Renal cortex interstitium (tissue), 11 donors: ENCODE measurements around the gene ZNF639. TPM values are rescaled to one million over a fixed set of nuclear protein-coding genes. Genes with fewer than 3 reads are reported as not detected.

Experiments used
- DNase-seq, 11 donors: peaks; one replicate each; pipeline ENCODE4 v3.0.0-alpha.2; 2013; ENCODE audit warnings: low read depth in 9 of 11, low spot score in 4 of 11; ENCODE audit errors: extremely low read depth in 1 of 11
- polyA plus RNA-seq, 3 donors: library from polyadenylated mRNA; unstranded; fragments of 120-200 nt; gene quantifications; one replicate each; pipeline ENCODE4 v1.2.1, GENCODE V29; 2013; ENCODE audit not compliant: insufficient read length in 3 of 3

ZNF639 gene
- polyA plus RNA-seq, 3 donors = 51.9 to 66.1 (median 53.6) TPM

GRCh38 chr3:179355996-179356395 lies 33.2 kb downstream of the ZNF639 start:
- DNase-seq = no peak

GRCh38 chr3:179363332-179363731 lies 40.5 kb downstream of the ZNF639 start:
- no peak for DNase-seq

DNA sequence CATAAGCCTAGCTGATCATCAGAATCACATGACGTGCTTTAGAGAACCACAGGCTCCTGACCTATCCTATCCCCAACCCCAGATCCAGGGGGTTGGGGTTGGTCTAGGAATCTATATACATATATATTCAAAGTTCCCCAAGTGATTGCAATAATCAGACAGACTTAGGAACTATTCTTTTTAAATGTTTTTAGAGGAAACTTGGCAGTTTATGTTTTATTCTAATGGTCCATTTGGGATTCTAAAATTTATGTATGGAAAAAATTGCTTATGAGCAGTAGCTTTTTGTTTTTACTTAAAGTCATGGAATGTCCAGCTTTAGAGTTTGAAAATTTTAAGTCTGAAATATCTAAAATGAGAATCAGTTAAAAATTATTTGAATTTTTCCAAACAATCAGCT lies 46.8 kb downstream of the ZNF639 start:
- no peak for DNase-seq

DNA sequence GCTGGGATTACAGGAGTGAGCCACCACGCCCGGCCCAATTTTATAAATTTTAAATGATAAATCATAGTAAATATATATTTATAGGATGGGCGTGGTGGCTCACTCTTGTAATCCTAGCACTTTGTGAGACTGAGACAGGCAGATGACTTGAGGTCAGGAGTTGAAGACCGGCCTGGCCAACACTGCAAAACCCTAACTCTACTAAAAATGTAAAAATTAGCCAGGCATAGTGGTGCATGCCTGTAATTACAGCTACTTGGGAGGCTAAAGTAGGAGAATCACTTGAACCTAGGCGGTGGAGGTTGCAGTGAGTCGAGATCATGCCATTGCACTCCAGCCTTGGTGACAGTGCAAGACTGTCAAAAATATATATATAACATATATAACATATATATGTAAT lies 51.1 kb downstream of the ZNF639 start:
- DNase-seq = no peak

- DNase-seq = no peak
These were observed 52.5 kb downstream of the ZNF639 start for GRCh38 chr3:179375091-179375999.

- DNase-seq = no peak
These were observed 53.6 kb downstream of the ZNF639 start for GRCh38 chr3:179376474-179376873.

Other genes with a start within 250 kb of the ZNF639 start
- gene PIK3CA, start 174.7 kb upstream of the ZNF639 start, polyA plus RNA-seq = 10 to 100 TPM; 25.3 to 34.2 (median 28.2) TPM
- gene KCNMB3, start 71.9 kb upstream of the ZNF639 start, polyA plus RNA-seq = 1 to 10 TPM; 5.0 to 8.8 (median 5.4) TPM
- 10 to 100 TPM; 56.5 to 83.4 (median 74.2) TPM for gene MFN1, start 24.7 kb downstream of the ZNF639 start, polyA plus RNA-seq
- gene GNB4, start 128.4 kb downstream of the ZNF639 start, polyA plus RNA-seq = 10 to 100 TPM; 24.3 to 29.3 (median 27.7) TPM
- gene ACTL6A, start 239.9 kb downstream of the ZNF639 start, polyA plus RNA-seq = 100 to 1,000 TPM in 1 of 3 donors, 10 to 100 TPM in 2; 91.3 to 107 (median 99.8) TPM